ENCODE data around the gene PCDH19. TPM values are rescaled to one million over a fixed set of nuclear protein-coding genes. Genes with fewer than 3 reads are reported as not detected.

Gene PCDH19, protein sequence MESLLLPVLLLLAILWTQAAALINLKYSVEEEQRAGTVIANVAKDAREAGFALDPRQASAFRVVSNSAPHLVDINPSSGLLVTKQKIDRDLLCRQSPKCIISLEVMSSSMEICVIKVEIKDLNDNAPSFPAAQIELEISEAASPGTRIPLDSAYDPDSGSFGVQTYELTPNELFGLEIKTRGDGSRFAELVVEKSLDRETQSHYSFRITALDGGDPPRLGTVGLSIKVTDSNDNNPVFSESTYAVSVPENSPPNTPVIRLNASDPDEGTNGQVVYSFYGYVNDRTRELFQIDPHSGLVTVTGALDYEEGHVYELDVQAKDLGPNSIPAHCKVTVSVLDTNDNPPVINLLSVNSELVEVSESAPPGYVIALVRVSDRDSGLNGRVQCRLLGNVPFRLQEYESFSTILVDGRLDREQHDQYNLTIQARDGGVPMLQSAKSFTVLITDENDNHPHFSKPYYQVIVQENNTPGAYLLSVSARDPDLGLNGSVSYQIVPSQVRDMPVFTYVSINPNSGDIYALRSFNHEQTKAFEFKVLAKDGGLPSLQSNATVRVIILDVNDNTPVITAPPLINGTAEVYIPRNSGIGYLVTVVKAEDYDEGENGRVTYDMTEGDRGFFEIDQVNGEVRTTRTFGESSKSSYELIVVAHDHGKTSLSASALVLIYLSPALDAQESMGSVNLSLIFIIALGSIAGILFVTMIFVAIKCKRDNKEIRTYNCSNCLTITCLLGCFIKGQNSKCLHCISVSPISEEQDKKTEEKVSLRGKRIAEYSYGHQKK (N-terminal part only)
- total RNA-seq (under 1 TPM in 8 of 9 donors, not detected in 1; 0.07 to 0.35 (median 0.18) TPM), polyA plus RNA-seq (under 1 TPM; 0.08 to 0.20 (median 0.11) TPM)
- long read RNA-seq, donor 1, result 0 reads
- long read RNA-seq, donor 2, result 0 reads
- long read RNA-seq, donor 3, result 0 reads
- long read RNA-seq, donor 4, result 0 reads
- long read RNA-seq, donor 5, result 0 reads
- long read RNA-seq, donor 6, result 0 reads
- long read RNA-seq, donor 7, result 0 reads
- long read RNA-seq, donor 8, result 0 reads
- long read RNA-seq, donor 9, result 0 reads
- long read RNA-seq, donor 10, result 0 reads

DNA sequence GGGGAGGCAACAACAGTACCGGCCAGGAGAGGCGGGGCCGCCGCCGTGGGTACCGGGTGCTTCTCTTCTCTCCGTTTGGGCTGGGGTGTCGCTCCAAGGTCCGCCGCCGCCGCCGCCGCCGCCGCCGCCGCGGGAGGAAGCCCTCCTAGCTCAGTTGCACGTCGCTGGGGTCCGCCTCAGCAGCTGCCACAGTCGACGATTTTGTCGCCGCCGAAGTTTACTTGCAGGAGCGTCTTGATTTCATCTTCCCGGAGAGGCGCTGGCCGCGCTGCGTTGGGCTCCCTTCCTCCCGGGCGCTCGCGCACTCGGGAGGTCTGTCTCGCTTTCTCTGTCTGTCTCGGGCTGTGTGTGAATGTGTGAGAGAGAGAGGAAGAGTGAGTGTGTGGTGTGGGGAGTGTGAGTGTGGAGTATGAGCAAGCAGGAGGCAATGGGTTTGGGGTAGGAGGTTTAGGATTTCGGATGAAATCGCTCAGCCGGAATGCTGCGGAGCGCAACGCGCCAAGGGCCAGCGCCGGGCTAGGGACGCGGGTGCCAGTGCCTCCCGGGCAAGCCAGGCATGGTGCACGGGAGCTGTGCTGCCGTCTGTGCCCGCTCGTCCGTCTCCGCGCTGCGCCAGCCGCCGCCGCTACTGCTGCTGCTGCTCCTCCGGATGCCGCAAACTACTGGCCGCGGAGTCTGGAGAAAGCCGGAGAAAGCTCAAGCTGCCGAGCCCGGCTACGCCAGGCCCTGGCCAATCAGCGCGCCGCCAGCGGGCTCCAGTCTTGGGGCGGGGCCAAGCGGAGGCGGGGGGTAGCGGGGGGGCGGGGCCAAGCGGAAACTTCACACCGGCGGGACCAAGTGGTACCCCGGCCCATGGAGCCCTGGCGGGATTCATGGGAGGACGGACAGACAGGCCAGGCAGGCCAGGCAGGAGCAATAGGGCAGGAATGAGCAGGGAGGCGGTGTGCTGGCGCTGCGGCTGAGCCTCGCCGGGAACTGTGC lies at the start of gene PCDH19:
Gene PCDH19, minus strand, starts transcription at position 664 of the 981 bp plus-strand sequence. CDS start 1,676 bp downstream, outside the sequence.
- Histone ChIP-seq H3K27ac (no peak within 1 kb of the TSS), H3K4me1 (replicated peaks in 1 of 2) (peaks cover 0 to 3% of the 10 kb centered on the region in 2 donors), H3K27me3 (peaks cover 91% of the 10 kb centered on the region), H3K4me3 (peak within 1 kb of the TSS in 2 of 4 donors; percentile 6 to 35), H3K36me3 (replicated peaks in 1 of 2) (no peaks in the 10 kb centered on the region), H3K9me3 (replicated peaks in 1 of 3) (no peaks in the 10 kb centered on the region)
- 1 to 45% (median 16%) methylated on average over 18 to 85 of the region's 91 CpGs for WGBS, 4 donors
- intact Hi-C loops (cut with DNase I), result no loop called here
- TF ChIP-seq, protein P1, sequence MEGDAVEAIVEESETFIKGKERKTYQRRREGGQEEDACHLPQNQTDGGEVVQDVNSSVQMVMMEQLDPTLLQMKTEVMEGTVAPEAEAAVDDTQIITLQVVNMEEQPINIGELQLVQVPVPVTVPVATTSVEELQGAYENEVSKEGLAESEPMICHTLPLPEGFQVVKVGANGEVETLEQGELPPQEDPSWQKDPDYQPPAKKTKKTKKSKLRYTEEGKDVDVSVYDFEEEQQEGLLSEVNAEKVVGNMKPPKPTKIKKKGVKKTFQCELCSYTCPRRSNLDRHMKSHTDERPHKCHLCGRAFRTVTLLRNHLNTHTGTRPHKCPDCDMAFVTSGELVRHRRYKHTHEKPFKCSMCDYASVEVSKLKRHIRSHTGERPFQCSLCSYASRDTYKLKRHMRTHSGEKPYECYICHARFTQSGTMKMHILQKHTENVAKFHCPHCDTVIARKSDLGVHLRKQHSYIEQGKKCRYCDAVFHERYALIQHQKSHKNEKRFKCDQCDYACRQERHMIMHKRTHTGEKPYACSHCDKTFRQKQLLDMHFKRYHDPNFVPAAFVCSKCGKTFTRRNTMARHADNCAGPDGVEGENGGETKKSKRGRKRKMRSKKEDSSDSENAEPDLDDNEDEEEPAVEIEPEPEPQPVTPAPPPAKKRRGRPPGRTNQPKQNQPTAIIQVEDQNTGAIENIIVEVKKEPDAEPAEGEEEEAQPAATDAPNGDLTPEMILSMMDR (IDR thresholded peaks at IDR 0.05), result no peak
- TF ChIP-seq POLR2A (IDR thresholded peaks at IDR 0.05), result peak in 1 of 2 donors; percentile 40
- DNase-seq, result peak; percentile 41 to 62 (median 52)

DNA sequence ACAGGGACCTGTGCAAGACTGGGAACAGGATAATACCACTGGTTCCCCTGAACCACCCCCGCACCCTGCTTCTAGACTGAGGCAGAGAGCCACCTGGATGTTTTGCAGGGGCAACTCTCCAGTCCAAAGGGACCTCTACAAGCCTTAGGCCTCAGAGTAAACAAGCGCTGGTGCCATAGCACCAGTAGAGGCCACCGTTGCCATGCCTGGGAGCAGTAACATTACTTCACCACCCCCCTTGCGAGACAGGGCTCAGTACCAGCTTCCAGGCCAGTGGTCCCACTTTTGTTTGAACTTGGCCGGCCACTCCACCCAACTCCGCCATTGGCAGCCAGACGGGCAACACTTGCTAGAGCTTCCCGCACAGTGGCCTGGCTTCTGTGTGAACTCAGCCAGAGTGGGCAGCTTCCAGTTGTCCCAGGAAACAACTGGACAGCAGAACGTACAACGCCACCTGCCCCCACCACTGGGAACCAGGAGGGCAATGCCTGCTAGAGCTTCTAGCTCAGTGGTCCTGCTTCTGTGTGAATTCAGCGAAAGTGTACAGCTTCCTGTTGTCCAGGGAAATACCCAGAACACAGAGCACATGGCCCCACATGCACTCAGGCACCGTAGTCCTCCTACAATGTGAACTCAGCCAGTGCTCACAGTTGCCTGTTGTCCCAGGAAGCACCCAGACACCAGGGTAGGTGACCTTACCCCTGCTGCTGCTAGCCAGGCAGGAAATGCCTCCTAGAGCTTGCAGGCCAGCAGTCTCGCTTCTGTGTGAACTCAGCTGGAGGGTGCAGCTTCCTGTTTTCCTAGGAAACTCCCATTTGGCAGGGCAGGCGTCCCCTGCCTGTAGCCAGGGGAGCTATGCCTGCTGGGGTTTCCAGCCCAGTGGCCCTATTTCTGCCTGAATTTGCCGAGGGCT lies 39.9 kb upstream of the PCDH19 start:
- 67 to 100% (median 76%) methylated on average over 1 to 15 of the region's 15 CpGs for WGBS, 4 donors
- Histone ChIP-seq H3K9me3 (replicated peaks in 1 of 3) (no peaks in the 10 kb centered on the region), H3K36me3 (replicated peaks in 1 of 2) (no peaks in the 10 kb centered on the region), H3K4me1 (replicated peaks in 1 of 2) (no peaks in the 10 kb centered on the region), H3K27me3 (peaks cover 15% of the 10 kb centered on the region), H3K4me3 (no peak overlapping the region), H3K27ac (peak overlapping the region in 1 of 5 donors; percentile 52)
- TF ChIP-seq, protein P1 (IDR thresholded peaks at IDR 0.05), result no peak
- no peak for TF ChIP-seq POLR2A (IDR thresholded peaks at IDR 0.05)
- intact Hi-C loops (cut with DNase I), result no loop called here
- DNase-seq, result peak in 6 of 7 donors; percentile 7 to 53 (median 26)

DNA sequence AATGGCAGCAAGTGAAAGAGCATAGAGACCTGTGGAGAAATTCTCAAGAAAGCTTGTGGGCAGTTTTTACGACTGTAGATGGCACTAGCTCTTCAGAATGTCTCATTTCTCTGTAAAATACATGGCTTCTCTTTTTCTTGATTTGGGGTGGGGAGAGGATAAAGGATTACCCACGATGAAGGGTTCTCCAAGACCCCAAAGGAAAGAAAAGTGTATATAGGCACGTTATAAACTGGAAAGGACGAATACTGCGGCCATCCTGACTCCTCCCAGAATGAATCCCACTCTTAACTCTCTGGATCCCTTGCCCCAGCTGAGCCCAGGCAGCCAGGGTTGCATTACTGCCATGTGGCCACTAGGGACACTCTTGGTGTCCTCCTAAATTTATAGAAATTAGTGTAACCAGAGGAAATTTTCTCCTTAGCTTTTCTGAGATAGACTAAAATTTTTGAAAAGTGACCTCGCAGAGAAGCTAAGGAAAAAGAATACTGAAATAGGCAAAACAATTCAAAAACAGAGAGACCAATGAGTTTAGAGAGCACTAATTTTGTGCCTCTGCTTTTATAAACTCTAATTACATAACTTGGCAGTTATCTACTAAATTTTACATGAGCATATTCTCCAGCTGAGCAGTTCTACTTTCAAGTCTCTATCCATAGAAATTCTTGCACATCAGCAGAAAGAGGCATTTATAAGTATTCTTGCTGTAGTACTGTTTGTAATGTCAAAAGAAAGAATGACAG lies 37.8 kb upstream of the PCDH19 start:
- Histone ChIP-seq H3K9me3 (replicated peaks in 1 of 3) (no peaks in the 10 kb centered on the region), H3K36me3 (replicated peaks in 1 of 2) (no peaks in the 10 kb centered on the region), H3K27ac (no peak overlapping the region), H3K4me3 (peak overlapping the region in 1 of 4 donors; percentile 31), H3K27me3 (peaks cover 22% of the 10 kb centered on the region), H3K4me1 (replicated peaks in 1 of 2) (no peaks in the 10 kb centered on the region)
- no peak for TF ChIP-seq POLR2A (IDR thresholded peaks at IDR 0.05)
- TF ChIP-seq, protein P1 (IDR thresholded peaks at IDR 0.05), result peak; percentile 40 to 90 (median 62)
- intact Hi-C loops (cut with DNase I), result no loop called here
- 1 to 8% (median 3%) methylated on average over 6 of the region's 6 CpGs for WGBS, 4 donors
- DNase-seq, result peak; percentile 29 to 64 (median 43)

Data from adrenal gland (tissue), 19 donors.